Heart left ventricle (tissue), 16 donors: ENCODE measurements around the gene MAP3K3. TPM values are rescaled to one million over a fixed set of nuclear protein-coding genes. Genes with fewer than 3 reads are reported as not detected.

ENCODE experiments used
- ATAC-seq, 4 donors: fragments of 200-7000 bp; cut with Tn5 transposase; one replicate each; pipeline ENCODE4 v1.9.1; 2020 to 2022; ENCODE audit warnings: moderate library complexity in 4 of 4, mild to moderate bottlenecking in 3 of 4, moderate number of reproducible peaks in 1 of 4
- DNase-seq, 5 donors: peaks; one replicate each; pipeline ENCODE4 v3.0.0-alpha.2; 2020
- H3K27ac ChIP-seq, 12 donors: fragments of 200-600 bp; sonication (generic) in 4 of 12; one replicate each; pipeline versions ENCODE4 v1.5.0 to v1.8.0; 2016 to 2022; ENCODE audit warnings: mild to moderate bottlenecking in 2 of 12
- H3K27me3 ChIP-seq, 9 donors: fragments of 200-600 bp; sonication (generic) in 2 of 9; one replicate each; pipeline versions ENCODE4 v1.5.1 to v1.8.0; 2016 to 2022; ENCODE audit warnings: mild to moderate bottlenecking in 3 of 9
- H3K36me3 ChIP-seq, 9 donors: fragments of 200-600 bp; sonication (generic) in 2 of 9; one replicate each; pipeline versions ENCODE4 v1.5.0 to v1.8.0; 2018 to 2022; ENCODE audit warnings: mild to moderate bottlenecking in 2 of 9
- H3K4me1 ChIP-seq, 12 donors: fragments of 200-600 bp; sonication (generic) in 4 of 12; one replicate each; pipeline versions ENCODE4 v1.5.0 to v1.8.0; 2016 to 2022; ENCODE audit warnings: mild to moderate bottlenecking in 3 of 12
- H3K4me3 ChIP-seq, 12 donors: fragments of 200-600 bp; sonication (generic) in 4 of 12; one replicate each; pipeline versions ENCODE4 v1.5.0 to v1.8.0; 2017 to 2022; ENCODE audit warnings: mild to moderate bottlenecking in 9 of 12, moderate library complexity in 4 of 12
- H3K9me3 ChIP-seq, 12 donors: fragments of 200-600 bp; sonication (generic) in 4 of 12; one replicate each; pipeline versions ENCODE4 v1.5.0 to v1.8.0; 2016 to 2022; ENCODE audit warnings: mild to moderate bottlenecking in 1 of 12
- CTCF ChIP-seq, 12 donors: fragments of 200-600 bp; sonication (generic) in 4 of 12; IDR thresholded peaks; one replicate each; pipeline versions ENCODE4 v1.5.0 to v1.8.0; 2018 to 2022; ENCODE audit warnings: antibody characterized with exemption in 12 of 12, mild to moderate bottlenecking in 5 of 12
- POLR2A ChIP-seq, 2 donors: fragments of 450-650 bp; IDR thresholded peaks; one replicate each; pipeline ENCODE4 v1.6.1; 2017; ENCODE audit warnings: antibody characterized with exemption in 2 of 2, mild to moderate bottlenecking in 2 of 2, moderate library complexity in 2 of 2
- WGBS, 4 donors: extraction: QIAGEN DNeasy Blood & Tissue Kit in 2 of 4; methylation state at CpG; one replicate each; pipeline versions ENCODE4 v1.1.5 to v1.1.7; 2013 to 2018; 5-methylcytosine and 5-hydroxymethylcytosine counted together
- intact Hi-C, 10 donors: fragments of 100-400 bp; cut with DNase I; formaldehyde crosslinking; loops; one replicate each; pipeline versions ENCODE4 v1.11.1 to v1.14.2; 2022
- polyA plus RNA-seq, 2 donors: library from polyadenylated mRNA; stranded (reverse); fragments of 200-250 nt; gene quantifications; one replicate each; pipeline ENCODE4 v1.2.3, GENCODE V29; 2013
- total RNA-seq, 9 donors: library from RNA; depleted of rRNA in 2 of 9; stranded (reverse); fragments of >200 nt in 2 of 9; fragmentation: NEBNext Ultra II Directional in 3 of 9; extraction: Animal tissue kit (Norgen Biotek cat#: 25700) in 3 of 9; gene quantifications; one replicate each; pipeline versions ENCODE4 v1.1.0 to v1.2.4, GENCODE V29; 2016 to 2023
- donor health status: ischemic (EF 13 %, LVEDD 7.1; RV severe dilation, severe dysfunction).
- donor health status: healthy with polysubstance abuse.
- donor health status: DM: no; HTN: yes; CAD: no.
- donor health status: DM: no; HTN: no; CAD: no.
- donor health status: ischemic (EF 25% LVEDD 6.9; RV normal size, moderate dysfunction).
- donor health status: ischemic (EF 25% LVEDD 5.7; RV mildly dilated, moderate dysfunction).
- donor health status: healthy.
- donor health status: DM: yes; HTN: yes; CAD: no.
- donor health status: ischemic (EF 35%, LVEDD 5.7; RV mildly dilated, moderate dysfunction).
- donor health status: nonischemic (EF 11% LVEDD 7.7; RV severe dilation, severe dysfunction).
- donor health status: DM: yes; HTN: yes; CAD: no.
- donor health status: PGD.
- donor health status: ischemic (EF 29% LVEDD 5.4; RV normal size, mild dysfunction).
- donor health status: nonischemic (EF 23%, LVEDD 6.1; RV moderate dilation, normal function).

Gene MAP3K3
- total and polyA plus RNA-seq, 11 donors = 20.5 to 102 (median 58.0) TPM

GRCh38 chr17:63692195-63692816 is 70.1 kb downstream of the MAP3K3 start:
- ATAC-seq (no peak), DNase-seq (no peak)
- Histone ChIP-seq H3K36me3 (peaks cover 0 to 94% (median 80%) of the 10 kb centered on the region in 9 donors), H3K4me1 (peaks cover 0 to 24% (median under 1%) of the 10 kb centered on the region in 12 donors), H3K4me3 (no peak overlapping the region), H3K9me3 (no peaks in the 10 kb centered on the region), H3K27ac (no peak overlapping the region), H3K27me3 (no peaks in the 10 kb centered on the region)
- no peak for TF ChIP-seq POLR2A (IDR thresholded peaks at IDR 0.05)
- TF ChIP-seq CTCF (IDR thresholded peaks at IDR 0.05) = no peak
- WGBS, 4 donors = 92 to 94% (median 93%) methylated on average over 11 of the region's 11 CpGs
- intact Hi-C loops = loop anchor here in 2 of 10 donors (10.0 kb wide), 2 partner anchors 58 to 68 kb away; partner anchors contain the start of gene MAP3K3 (in 1 of the 2)

GRCh38 chr17:63693411-63694113 is 71.3 kb downstream of the MAP3K3 start:
- DNase-seq (no peak), ATAC-seq (no peak)
- H3K4me1 ChIP-seq = peaks cover 0 to 35% (median 6%) of the 10 kb centered on the region in 12 donors
- H3K27me3 ChIP-seq = no peaks in the 10 kb centered on the region
- H3K9me3 ChIP-seq = no peaks in the 10 kb centered on the region
- H3K27ac ChIP-seq = peak overlapping the region in 1 of 12 donors; percentile 32
- no peak overlapping the region for H3K4me3 ChIP-seq
- intact Hi-C loops = loop anchor here in 2 of 10 donors (10.0 kb wide), 2 partner anchors 59 to 69 kb away; partner anchors contain the start of gene MAP3K3 (in 1 of the 2)
- H3K36me3 ChIP-seq = peaks cover 0 to 85% (median 70%) of the 10 kb centered on the region in 9 donors
- TF ChIP-seq POLR2A (IDR thresholded peaks at IDR 0.05) (no peak), CTCF (IDR thresholded peaks at IDR 0.05) (no peak)
- WGBS, 4 donors = 86 to 92% (median 89%) methylated on average over 12 to 18 of the region's 18 CpGs

DNA sequence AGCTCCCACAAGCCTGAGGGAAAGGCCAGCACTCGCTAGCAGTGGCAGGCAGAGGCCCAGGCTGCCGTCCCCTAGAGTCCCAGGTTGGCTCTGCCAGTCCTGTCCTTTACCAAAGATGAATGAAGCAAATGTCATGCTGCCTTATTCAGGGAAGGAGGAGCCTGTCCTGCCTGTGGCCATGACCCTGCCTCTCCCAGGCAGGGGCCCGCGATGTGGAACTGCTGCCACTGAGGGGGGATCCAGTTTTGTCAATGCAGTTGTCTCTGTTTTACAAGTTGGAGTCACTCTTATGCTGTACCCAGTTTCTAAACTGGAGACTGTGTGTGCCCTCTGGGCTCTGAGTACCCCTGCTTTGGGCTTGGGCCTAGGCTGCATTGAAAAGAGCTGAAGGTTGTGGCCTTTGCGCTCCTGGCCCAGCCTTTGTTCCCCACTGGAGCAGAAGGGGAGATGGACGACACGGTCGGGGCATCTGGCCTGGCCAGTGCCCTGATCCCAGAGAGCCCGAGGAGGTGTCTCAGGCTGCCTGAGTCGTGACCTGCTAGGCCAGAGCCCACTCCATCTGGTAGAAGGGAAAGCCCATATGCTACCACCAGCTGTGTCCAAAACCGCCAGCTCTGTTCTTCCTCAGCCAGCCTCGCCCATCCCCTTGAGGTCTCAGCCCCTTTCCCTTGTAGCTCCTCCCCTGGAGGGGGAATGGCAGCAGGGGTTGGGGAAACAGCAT is 72.2 kb downstream of the MAP3K3 start:
- Histone ChIP-seq H3K27ac (peak overlapping the region in 2 of 12 donors; percentile 24 to 96), H3K4me3 (no peak overlapping the region), H3K4me1 (peaks cover 0 to 35% (median 12%) of the 10 kb centered on the region in 12 donors), H3K27me3 (no peaks in the 10 kb centered on the region), H3K36me3 (peaks cover 0 to 77% (median 62%) of the 10 kb centered on the region in 9 donors), H3K9me3 (no peaks in the 10 kb centered on the region)
- ATAC-seq = no peak
- no peak for DNase-seq
- 83 to 93% (median 85%) methylated on average over 9 to 12 of the region's 12 CpGs for WGBS, 4 donors
- TF ChIP-seq CTCF (IDR thresholded peaks at IDR 0.05) (no peak), POLR2A (IDR thresholded peaks at IDR 0.05) (no peak)
- intact Hi-C loops = loop anchor here in 2 of 10 donors (10.0 kb wide), 2 partner anchors 60 to 70 kb away; partner anchors contain the start of gene MAP3K3 (in 1 of the 2)
